Liver (tissue), 9 donors: Measurements from ENCODE around the gene ESRRA. TPM values are rescaled to one million over a fixed set of nuclear protein-coding genes. Genes with fewer than 3 reads are reported as not detected.

Experiments used
- DNase-seq: peaks from one replicate; pipeline ENCODE4 v3.0.0-alpha.2; 2017; ENCODE audit warnings: low spot score
- H3K27ac ChIP-seq, 2 donors: one replicate each; pipeline ENCODE4 v1.7.0; 2013; ENCODE audit warnings: inconsistent platforms in 2 of 2, low read length in 2 of 2, control low read depth in 1 of 2, low read depth in 1 of 2, mild to moderate bottlenecking in 1 of 2
- H3K27me3 ChIP-seq, 4 donors: one replicate each; pipeline versions ENCODE4 v1.6.1 to v1.7.0; 2013; ENCODE audit warnings: low read length in 3 of 4, inconsistent platforms in 1 of 4, mild to moderate bottlenecking in 1 of 4, moderate library complexity in 1 of 4; ENCODE audit not compliant: control insufficient read depth in 4 of 4, insufficient read depth in 4 of 4
- H3K36me3 ChIP-seq, 4 donors: one replicate each; pipeline versions ENCODE4 v1.6.1 to v1.7.0; 2013; ENCODE audit warnings: low read length in 3 of 4, mild to moderate bottlenecking in 3 of 4, low read depth in 1 of 4, moderate library complexity in 1 of 4; ENCODE audit not compliant: control insufficient read depth in 4 of 4, insufficient read depth in 3 of 4
- H3K4me1 ChIP-seq, 4 donors: one replicate each; pipeline versions ENCODE4 v1.6.1 to v1.7.0; 2013; ENCODE audit warnings: low read length in 3 of 4, mild to moderate bottlenecking in 3 of 4, moderate library complexity in 1 of 4; ENCODE audit not compliant: control insufficient read depth in 4 of 4, insufficient read depth in 4 of 4
- H3K4me3 ChIP-seq, 3 donors: one replicate each; pipeline versions ENCODE4 v1.6.1 to v1.7.0; 2013; ENCODE audit warnings: low read length in 3 of 3, control low read depth in 1 of 3, low read depth in 1 of 3, mild to moderate bottlenecking in 1 of 3
- H3K9ac ChIP-seq, 2 donors: one replicate each; pipeline ENCODE4 v1.7.0; 2013; ENCODE audit warnings: low read length in 2 of 2, mild to moderate bottlenecking in 2 of 2, moderate library complexity in 2 of 2, control low read depth in 1 of 2, low read depth in 1 of 2
- H3K9me3 ChIP-seq, 4 donors: one replicate each; pipeline versions ENCODE4 v1.6.1 to v1.7.0; 2013; ENCODE audit warnings: low read length in 3 of 4; ENCODE audit not compliant: control insufficient read depth in 4 of 4
- FOXA1 ChIP-seq: IDR thresholded peaks from 2 replicates; pipeline ENCODE4 v1.6.1; 2016; ENCODE audit warnings: antibody characterized with exemption
- GABPA ChIP-seq, 2 donors: IDR thresholded peaks in 1 of 2; conservative IDR thresholded peaks in 1 of 2; 2 replicates each; pipeline ENCODE4 v1.6.1; 2016; ENCODE audit warnings: antibody characterized with exemption in 2 of 2, mild to moderate bottlenecking in 1 of 2, moderate library complexity in 1 of 2
- JUND ChIP-seq, 2 donors: IDR thresholded peaks; 2 replicates each; pipeline ENCODE4 v1.6.1; 2016; ENCODE audit warnings: antibody characterized with exemption in 2 of 2
- NR2F2 ChIP-seq: IDR thresholded peaks from 2 replicates; pipeline ENCODE4 v1.6.1; 2016; ENCODE audit warnings: antibody characterized with exemption
- RAD21 ChIP-seq, 2 donors: IDR thresholded peaks; 2 replicates each; pipeline ENCODE4 v1.6.1; 2016; ENCODE audit warnings: antibody characterized with exemption in 2 of 2, mild to moderate bottlenecking in 2 of 2
- RXRA ChIP-seq, 2 donors: IDR thresholded peaks; 2 replicates each; pipeline ENCODE4 v1.6.1; 2017 to 2018; ENCODE audit warnings: antibody characterized with exemption in 2 of 2, mild to moderate bottlenecking in 1 of 2
- SP1 ChIP-seq: IDR thresholded peaks from 2 replicates; pipeline ENCODE4 v1.6.1; 2018; ENCODE audit warnings: antibody characterized with exemption, mild to moderate bottlenecking
- TAF1 ChIP-seq: conservative IDR thresholded peaks from 2 replicates; pipeline ENCODE4 v1.6.1; 2016; ENCODE audit warnings: antibody characterized with exemption, mild to moderate bottlenecking
- YY1 ChIP-seq: IDR thresholded peaks from 2 replicates; pipeline ENCODE4 v1.6.1; 2016; ENCODE audit warnings: antibody characterized with exemption, mild to moderate bottlenecking
- WGBS: extraction: QIAGEN DNeasy Blood & Tissue Kit; methylation state at CpG from one replicate; pipeline ENCODE4 v1.1.7; 2013; 5-methylcytosine and 5-hydroxymethylcytosine counted together
- polyA plus RNA-seq, 2 donors: library from polyadenylated mRNA; stranded (reverse) in 1 of 2; unstranded in 1 of 2; fragments of 200-250 nt in 1 of 2; fragments of >200 nt in 1 of 2; fragmentation: Nextera tagmentation in 1 of 2; extraction: Ambion mirVana in 1 of 2; gene quantifications; one replicate each; pipeline versions ENCODE4 v1.2.1 to v1.2.3, GENCODE V29; 2013 to 2015
- total RNA-seq, 2 donors: library from RNA; depleted of rRNA; stranded (reverse); fragments of >200 nt; gene quantifications; one replicate each; pipeline ENCODE4 v1.2.3, GENCODE V29; 2014
- TF ChIP-seq, protein P1 (sequence below): IDR thresholded peaks from 2 replicates; pipeline ENCODE4 v1.6.1; 2016; ENCODE audit warnings: antibody characterized with exemption, mild to moderate bottlenecking
- TF ChIP-seq, protein P2 (sequence below): IDR thresholded peaks from 2 replicates; pipeline ENCODE4 v1.6.1; 2016; ENCODE audit warnings: antibody characterized with exemption
- donor health status: healthy.
- donor health status: healthy.
- donor health status: healthy.
- donor health status: healthy.
- donor health status: healthy.

The ESRRA gene
- total and polyA plus RNA-seq, 4 donors = 13.9 to 64.8 (median 37.5) TPM

DNA sequence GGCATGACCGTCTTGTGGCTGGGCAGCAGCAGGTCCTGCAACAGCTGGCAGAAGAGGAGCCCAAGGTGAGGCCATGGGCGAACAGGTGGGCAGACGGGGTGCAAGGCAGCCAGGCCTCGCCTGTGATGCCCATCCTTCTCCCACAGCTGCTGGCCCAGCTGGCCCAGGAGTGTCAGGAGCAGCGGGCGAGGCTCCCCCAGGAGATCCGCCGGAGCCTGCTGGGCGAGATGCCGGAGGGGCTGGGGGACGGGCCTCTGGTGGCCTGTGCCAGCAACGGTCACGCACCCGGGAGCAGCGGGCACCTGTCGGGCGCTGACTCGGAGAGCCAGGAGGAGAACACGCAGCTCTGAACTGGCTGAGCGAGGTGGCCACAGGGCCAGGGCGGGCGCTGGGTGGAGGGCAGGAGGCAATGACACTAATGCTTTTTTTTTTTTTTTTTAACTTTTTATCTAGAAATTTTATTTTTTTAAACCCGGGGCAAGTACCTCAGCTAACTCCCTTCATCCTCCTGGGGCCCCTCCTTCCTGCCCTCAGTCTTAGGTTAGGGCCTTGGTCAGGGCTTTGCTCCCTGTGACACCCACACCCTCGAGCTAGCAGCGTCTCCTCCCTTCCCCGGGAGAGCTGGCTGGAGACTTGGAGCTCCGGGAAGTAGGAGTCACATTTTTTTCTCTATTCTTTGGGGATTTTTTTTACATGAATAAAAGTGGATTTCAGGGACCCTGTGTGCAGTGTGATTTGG lies 37.9 kb upstream of the ESRRA start:
- H3K9ac ChIP-seq = no peak overlapping the region
- peaks cover 0 to 9% (median 2%) of the 10 kb centered on the region in 4 donors for H3K36me3 ChIP-seq
- 80% methylated on average over 27 of the region's 27 CpGs for WGBS
- no peaks in the 10 kb centered on the region for H3K27me3 ChIP-seq
- peak overlapping the region; percentile 98 for H3K27ac ChIP-seq
- TF ChIP-seq YY1 (no peak), JUND (IDR thresholded peaks at IDR 0.05) (no peak), FOXA1 (no peak)
- TF ChIP-seq, protein P1, sequence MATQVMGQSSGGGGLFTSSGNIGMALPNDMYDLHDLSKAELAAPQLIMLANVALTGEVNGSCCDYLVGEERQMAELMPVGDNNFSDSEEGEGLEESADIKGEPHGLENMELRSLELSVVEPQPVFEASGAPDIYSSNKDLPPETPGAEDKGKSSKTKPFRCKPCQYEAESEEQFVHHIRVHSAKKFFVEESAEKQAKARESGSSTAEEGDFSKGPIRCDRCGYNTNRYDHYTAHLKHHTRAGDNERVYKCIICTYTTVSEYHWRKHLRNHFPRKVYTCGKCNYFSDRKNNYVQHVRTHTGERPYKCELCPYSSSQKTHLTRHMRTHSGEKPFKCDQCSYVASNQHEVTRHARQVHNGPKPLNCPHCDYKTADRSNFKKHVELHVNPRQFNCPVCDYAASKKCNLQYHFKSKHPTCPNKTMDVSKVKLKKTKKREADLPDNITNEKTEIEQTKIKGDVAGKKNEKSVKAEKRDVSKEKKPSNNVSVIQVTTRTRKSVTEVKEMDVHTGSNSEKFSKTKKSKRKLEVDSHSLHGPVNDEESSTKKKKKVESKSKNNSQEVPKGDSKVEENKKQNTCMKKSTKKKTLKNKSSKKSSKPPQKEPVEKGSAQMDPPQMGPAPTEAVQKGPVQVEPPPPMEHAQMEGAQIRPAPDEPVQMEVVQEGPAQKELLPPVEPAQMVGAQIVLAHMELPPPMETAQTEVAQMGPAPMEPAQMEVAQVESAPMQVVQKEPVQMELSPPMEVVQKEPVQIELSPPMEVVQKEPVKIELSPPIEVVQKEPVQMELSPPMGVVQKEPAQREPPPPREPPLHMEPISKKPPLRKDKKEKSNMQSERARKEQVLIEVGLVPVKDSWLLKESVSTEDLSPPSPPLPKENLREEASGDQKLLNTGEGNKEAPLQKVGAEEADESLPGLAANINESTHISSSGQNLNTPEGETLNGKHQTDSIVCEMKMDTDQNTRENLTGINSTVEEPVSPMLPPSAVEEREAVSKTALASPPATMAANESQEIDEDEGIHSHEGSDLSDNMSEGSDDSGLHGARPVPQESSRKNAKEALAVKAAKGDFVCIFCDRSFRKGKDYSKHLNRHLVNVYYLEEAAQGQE = no peak
- TF ChIP-seq, protein P2, sequence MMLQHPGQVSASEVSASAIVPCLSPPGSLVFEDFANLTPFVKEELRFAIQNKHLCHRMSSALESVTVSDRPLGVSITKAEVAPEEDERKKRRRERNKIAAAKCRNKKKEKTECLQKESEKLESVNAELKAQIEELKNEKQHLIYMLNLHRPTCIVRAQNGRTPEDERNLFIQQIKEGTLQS = no peak
- H3K4me3 ChIP-seq = no peak overlapping the region
- H3K9me3 ChIP-seq = no peaks in the 10 kb centered on the region
- H3K4me1 ChIP-seq = peaks cover 5 to 27% (median 20%) of the 10 kb centered on the region in 4 donors
- DNase-seq = no peak

DNA sequence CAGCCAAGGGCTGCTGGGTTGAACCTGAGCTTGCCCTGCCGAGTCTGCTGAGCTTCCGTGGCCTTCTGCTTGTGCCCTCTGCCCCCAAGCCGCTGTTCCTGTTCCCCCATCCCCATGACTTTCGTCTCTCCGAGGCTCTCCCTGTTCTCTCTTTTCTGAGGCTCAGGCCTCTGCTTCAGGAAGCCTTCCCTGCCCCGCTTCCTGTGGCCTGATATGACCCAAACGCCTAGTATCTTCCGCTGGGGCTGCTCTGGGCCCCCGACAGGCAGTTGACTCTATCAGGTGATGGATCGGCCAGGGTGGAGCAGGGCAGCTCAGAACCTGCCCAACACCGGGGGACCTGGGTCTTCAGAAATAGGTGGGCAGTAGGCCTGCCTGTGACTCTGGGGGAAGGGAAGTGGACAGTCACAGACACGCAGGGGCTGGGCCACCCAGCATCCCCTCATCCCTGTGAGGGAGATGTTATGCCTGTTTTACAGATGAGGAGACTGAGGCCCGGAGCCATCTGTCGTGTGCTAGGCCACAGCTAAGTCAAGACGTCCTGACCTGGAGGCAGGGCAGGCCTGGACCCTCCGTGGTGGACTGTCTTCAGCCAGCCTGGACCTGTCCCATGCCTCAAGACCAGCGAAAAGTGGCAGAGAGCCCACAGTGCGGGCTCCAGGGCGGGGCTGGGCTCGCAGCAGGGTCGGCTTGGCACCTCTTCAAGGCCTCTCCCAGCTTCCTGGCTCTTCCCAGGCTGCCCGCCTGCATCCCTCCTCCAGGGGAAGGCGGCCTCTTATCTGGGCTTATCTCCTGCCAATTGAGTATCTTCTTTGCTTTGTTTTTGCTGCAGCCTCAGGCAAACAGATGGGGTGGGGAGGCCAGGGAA lies 37.1 kb upstream of the ESRRA start:
- H3K27ac ChIP-seq = peak overlapping the region; percentile 98
- WGBS = 49% methylated on average over 23 of the region's 23 CpGs
- peak overlapping the region in 1 of 2 donors; percentile 77 for H3K9ac ChIP-seq
- no peak for DNase-seq
- peak overlapping the region in 1 of 3 donors; percentile 69 for H3K4me3 ChIP-seq
- H3K36me3 ChIP-seq = peaks cover 0 to 9% (median 2%) of the 10 kb centered on the region in 4 donors
- H3K9me3 ChIP-seq = no peaks in the 10 kb centered on the region
- TF ChIP-seq TAF1 (no peak), NR2F2 (peak; percentile 27), RXRA (IDR thresholded peaks at IDR 0.05) (peak in 1 of 2 donors; percentile 26), RAD21 (IDR thresholded peaks at IDR 0.05) (no peak), GABPA (IDR thresholded peaks at IDR 0.05 in 1 of 2, conservative IDR thresholded peaks at IDR 0.05 in 1 of 2) (no peak), SP1 (peak; percentile 17)
- no peaks in the 10 kb centered on the region for H3K27me3 ChIP-seq
- H3K4me1 ChIP-seq = peaks cover 9 to 33% (median 27%) of the 10 kb centered on the region in 4 donors
